CD4-positive, alpha-beta T cell (primary cell): Measurements from ENCODE around the gene NLGN1. TPM values are rescaled to one million over a fixed set of nuclear protein-coding genes. Genes with fewer than 3 reads are reported as not detected.

Experiments used
- ATAC-seq: fragments of 200-7000 bp; cut with Tn5 transposase; one replicate; pipeline ENCODE4 v1.10.0; 2022; ENCODE audit warnings: mild to moderate bottlenecking; ENCODE audit not compliant: poor library complexity
- CTCF ChIA-PET: fragments of 350-600 bp; sonication (Branson Sonifier 250); formaldehyde crosslinking; loops from one replicate; lab custom pipeline; 2021; ENCODE audit warnings: antibody characterized with exemption, inconsistent platforms; lab: Charles Lee
- POLR2A ChIA-PET: fragments of 350-600 bp; sonication (Branson Sonifier 250); formaldehyde crosslinking; loops from one replicate; lab custom pipeline; 2021; ENCODE audit warnings: antibody characterized with exemption, inconsistent platforms; lab: Charles Lee
- DNase-seq, 14 experiments: peaks; one replicate each; pipeline ENCODE4 v3.0.0-alpha.2; 2013 to 2020; ENCODE audit warnings: mixed read lengths in 2 of 14
- H3K27ac ChIP-seq, 2 donors: one replicate each; pipeline versions ENCODE4 v1.5.1 to v1.7.0; 2013; ENCODE audit warnings: low read length in 2 of 2, low read depth in 1 of 2, mild to moderate bottlenecking in 1 of 2
- H3K27me3 ChIP-seq, 2 experiments: 1 replicate in 1 of 2; 2 replicates in 1 of 2; pipeline versions ENCODE4 v1.6.1 to v1.7.0; 2013; ENCODE audit warnings: low read length in 2 of 2, control low read depth in 1 of 2, mild to moderate bottlenecking in 1 of 2, moderate library complexity in 1 of 2; ENCODE audit not compliant: insufficient read depth in 2 of 2, control insufficient read depth in 1 of 2
- H3K36me3 ChIP-seq: one replicate; pipeline ENCODE4 v1.6.1; 2013; ENCODE audit warnings: low read length, control low read depth; ENCODE audit not compliant: insufficient read depth
- H3K4me1 ChIP-seq: one replicate; pipeline ENCODE4 v1.6.1; 2013; ENCODE audit warnings: low read length, control low read depth; ENCODE audit not compliant: insufficient read depth
- H3K4me3 ChIP-seq: one replicate; pipeline ENCODE4 v1.5.1; 2013; ENCODE audit warnings: mild to moderate bottlenecking, low read length, moderate library complexity
- H3K9me3 ChIP-seq, 2 experiments: 1 replicate in 1 of 2; 2 replicates in 1 of 2; pipeline versions ENCODE4 v1.6.1 to v1.7.0; 2013; ENCODE audit warnings: low read length in 2 of 2, mild to moderate bottlenecking in 2 of 2, control low read depth in 1 of 2, moderate library complexity in 1 of 2; ENCODE audit not compliant: control insufficient read depth in 1 of 2, insufficient read depth in 1 of 2
- H3K27ac Mint-ChIP-seq: one replicate; pipeline ENCODE4 v1.8.0; 2020; ENCODE audit warnings: mixed read lengths
- H3K27me3 Mint-ChIP-seq: one replicate; pipeline ENCODE4 v1.8.0; 2021; ENCODE audit warnings: mixed read lengths
- H3K36me3 Mint-ChIP-seq: one replicate; pipeline ENCODE4 v1.8.0; 2021; ENCODE audit warnings: low read depth, mixed read lengths
- H3K4me1 Mint-ChIP-seq: one replicate; pipeline ENCODE4 v1.8.0; 2021; ENCODE audit warnings: low read depth, mixed read lengths
- H3K4me3 Mint-ChIP-seq: one replicate; pipeline ENCODE4 v1.8.0; 2020; ENCODE audit warnings: mild to moderate bottlenecking, mixed read lengths
- H3K9me3 Mint-ChIP-seq: one replicate; pipeline ENCODE4 v1.8.0; 2020; ENCODE audit warnings: mixed read lengths
- CTCF ChIP-seq: fragments of 200-600 bp; IDR thresholded peaks from one replicate; pipeline ENCODE4 v1.8.0; 2022; ENCODE audit warnings: antibody characterized with exemption, mild to moderate bottlenecking
- intact Hi-C, 2 experiments: fragments of 100-400 bp; cut with DNase I in 1 of 2; cut with micrococcal nuclease in 1 of 2; formaldehyde crosslinking; loops; one replicate each; pipeline versions ENCODE4 v1.15.1 to v1.9.0; 2023 to 2025; cut with DNase I, micrococcal nuclease
- total RNA-seq, 174 experiments: library from RNA in 2 of 174; stranded (reverse) in 2 of 174; gene quantifications; one replicate each; pipeline ENCODE4 v1.2.3 and lab custom pipeline; 2021 to 2026

NLGN1 gene
- total RNA-seq, 2 experiments from 2014 or later, result not detected

DNA sequence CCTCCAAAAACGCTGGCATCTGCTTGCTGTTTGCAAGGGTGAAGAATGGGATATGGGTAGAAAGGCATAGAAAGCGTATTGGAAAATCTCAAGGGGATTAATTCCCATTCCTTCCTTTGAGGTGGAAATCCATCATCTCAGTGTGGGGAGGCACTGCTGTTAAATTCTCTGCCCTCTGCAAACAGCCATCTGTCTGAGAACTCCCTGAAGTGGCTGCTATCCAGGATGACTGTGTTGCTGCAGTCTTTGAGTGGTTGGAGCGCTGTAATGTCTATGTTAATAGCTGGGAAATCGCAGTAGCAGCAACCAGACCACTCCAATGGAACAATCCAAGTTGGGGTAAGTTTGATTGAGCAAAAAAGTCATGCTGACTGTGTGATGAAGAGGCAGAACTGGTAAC is 625.9 kb downstream of the NLGN1 start:
- ATAC-seq (no peak), DNase-seq (no peak)
- Mint-ChIP-seq H3K27me3 (no peaks in the 10 kb centered on the region), H3K4me1 (no peaks in the 10 kb centered on the region), H3K36me3 (no peaks in the 10 kb centered on the region), H3K4me3 (no peak overlapping the region), H3K27ac (no peak overlapping the region), H3K9me3 (peaks cover 5% of the 10 kb centered on the region)
- ChIA-PET POLR2A (no interaction called here), CTCF (no interaction called here)
- H3K27me3 ChIP-seq, result no peaks in the 10 kb centered on the region
- no peak overlapping the region for H3K27ac ChIP-seq
- no peaks in the 10 kb centered on the region for H3K4me1 ChIP-seq
- H3K4me3 ChIP-seq, result no peak overlapping the region
- no peak for TF ChIP-seq CTCF
- intact Hi-C loops, result no loop called here
- no peaks in the 10 kb centered on the region for H3K36me3 ChIP-seq
- H3K9me3 ChIP-seq, result no peaks in the 10 kb centered on the region

- Mint-ChIP-seq H3K9me3 (peaks cover 12% of the 10 kb centered on the region), H3K27ac (no peak overlapping the region), H3K4me1 (no peaks in the 10 kb centered on the region), H3K4me3 (no peak overlapping the region), H3K36me3 (no peaks in the 10 kb centered on the region), H3K27me3 (no peaks in the 10 kb centered on the region)
- ChIA-PET POLR2A (no interaction called here), CTCF (no interaction called here)
- H3K36me3 ChIP-seq, result no peaks in the 10 kb centered on the region
- ATAC-seq, result no peak
- no peak for DNase-seq
- H3K9me3 ChIP-seq, result peaks cover 0 to 8% of the 10 kb centered on the region in 2 experiments
- intact Hi-C loops, result no loop called here
- H3K27ac ChIP-seq, result no peak overlapping the region
- no peaks in the 10 kb centered on the region for H3K27me3 ChIP-seq
- no peak overlapping the region for H3K4me3 ChIP-seq
- no peaks in the 10 kb centered on the region for H3K4me1 ChIP-seq
- TF ChIP-seq CTCF, result no peak
Measured at GRCh38 chr3:174028673-174029072, 631.1 kb downstream of the NLGN1 start.

DNA sequence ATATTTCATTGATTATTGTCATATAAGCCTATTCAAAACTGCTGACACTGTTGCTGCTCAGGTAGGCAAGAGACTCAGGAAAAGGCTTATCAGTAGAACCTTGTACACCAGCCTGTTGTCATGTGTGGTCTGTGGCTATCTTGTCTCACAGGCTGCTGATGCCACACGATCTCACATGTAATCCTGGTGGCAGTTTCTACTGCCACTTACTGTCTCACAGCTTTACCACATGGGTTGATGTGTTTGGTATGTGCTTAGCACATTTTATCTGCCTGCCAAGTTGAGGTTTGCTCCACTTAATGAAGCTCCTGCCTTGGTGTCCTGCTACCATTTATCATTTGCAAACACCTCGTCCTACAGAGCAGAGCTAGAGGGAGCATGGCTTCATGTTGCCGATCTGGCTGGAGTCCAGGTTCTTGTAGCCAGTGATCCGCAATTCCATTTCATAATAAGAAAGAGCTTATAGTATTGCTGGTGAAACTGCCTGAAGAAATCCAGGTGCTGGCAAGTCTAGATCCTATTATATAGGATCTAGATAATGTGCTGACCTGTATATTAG is 637.9 kb downstream of the NLGN1 start:
- no peaks in the 10 kb centered on the region for H3K4me1 ChIP-seq
- Mint-ChIP-seq H3K4me3 (no peak overlapping the region), H3K27me3 (no peaks in the 10 kb centered on the region), H3K27ac (no peak overlapping the region), H3K4me1 (no peaks in the 10 kb centered on the region), H3K36me3 (no peaks in the 10 kb centered on the region), H3K9me3 (peaks cover 7% of the 10 kb centered on the region)
- H3K36me3 ChIP-seq, result no peaks in the 10 kb centered on the region
- no peak overlapping the region for H3K4me3 ChIP-seq
- no peaks in the 10 kb centered on the region for H3K27me3 ChIP-seq
- no peak overlapping the region for H3K27ac ChIP-seq
- ChIA-PET POLR2A (no interaction called here), CTCF (interaction anchor here (0.9 kb wide), 1 partner anchor 10 kb away, joined by 3 read pairs; no protein-coding TSS in a partner anchor)
- H3K9me3 ChIP-seq, result no peaks in the 10 kb centered on the region
- intact Hi-C loops, result no loop called here
- no peak for DNase-seq
- ATAC-seq, result no peak
- TF ChIP-seq CTCF, result no peak
